Right lobe of liver (tissue), 4 donors: ENCODE data around the gene CEACAM18.

Experiments
- CTCF ChIP-seq, 4 donors: fragments of 200-600 bp in 3 of 4; fragments of 450-650 bp in 1 of 4; IDR thresholded peaks; one replicate each; pipeline versions ENCODE4 v1.5.1 to v1.8.0; 2016 to 2022; ENCODE audit warnings: antibody characterized with exemption in 4 of 4, mild to moderate bottlenecking in 2 of 4
- POLR2A ChIP-seq: fragments of 450-650 bp; IDR thresholded peaks from one replicate; pipeline ENCODE4 v1.6.1; 2017; ENCODE audit warnings: antibody characterized with exemption, mild to moderate bottlenecking
- donor health status: DM: no; HTN: no; CAD: no.
- donor health status: DM: no; HTN: no; CAD: no.
- donor health status: DM: no; HTN: yes; CAD: no.

GRCh38 chr19:51539821-51540366 lies 61.6 kb downstream of the CEACAM18 start:
- TF ChIP-seq POLR2A, result no peak
- TF ChIP-seq CTCF (IDR thresholded peaks at IDR 0.05), result no peak
